Esophagus squamous epithelium (tissue), 5 donors: ENCODE measurements around the gene DEFB124. TPM values are rescaled to one million over a fixed set of nuclear protein-coding genes. Genes with fewer than 3 reads are reported as not detected.
A peak's percentile ranks its signal among the peaks of the same experiment; 100 is the strongest.
"Not testable (repeated sequence)": the region's sequence is repeated elsewhere in the genome, so short reads cannot be mapped to it uniquely, and the experiment has no call there.

Source experiments
- DNase-seq: peaks from one replicate; lab custom pipeline; 2025; lab: John Stamatoyannopoulos, UW
- H3K27ac ChIP-seq, 4 donors: fragments of 200-600 bp; sonication (generic); one replicate each; pipeline ENCODE4 v1.5.1; 2016 to 2019; ENCODE audit warnings: mild to moderate bottlenecking in 1 of 4
- H3K27me3 ChIP-seq, 4 donors: fragments of 200-600 bp; sonication (generic); 1 replicate in 3 of 4; 2 replicates in 1 of 4; pipeline versions ENCODE4 v1.5.1 to v1.6.0; 2017 to 2021; ENCODE audit warnings: antibody characterized with exemption in 1 of 4
- H3K36me3 ChIP-seq, 3 donors: fragments of 200-600 bp; sonication (generic); one replicate each; pipeline ENCODE4 v1.5.1; 2016 to 2019
- H3K4me1 ChIP-seq, 3 donors: fragments of 200-600 bp; sonication (generic); one replicate each; pipeline ENCODE4 v1.5.1; 2017 to 2019
- H3K4me3 ChIP-seq, 4 donors: fragments of 200-600 bp; sonication (generic); 1 replicate in 3 of 4; 2 replicates in 1 of 4; pipeline ENCODE4 v1.5.1; 2016 to 2019; ENCODE audit warnings: mild to moderate bottlenecking in 2 of 4, moderate library complexity in 1 of 4
- H3K9me3 ChIP-seq, 3 donors: fragments of 200-600 bp; sonication (generic); one replicate each; pipeline ENCODE4 v1.5.1; 2016 to 2019
- POLR2A ChIP-seq, 4 donors: fragments of 450-650 bp; IDR thresholded peaks; one replicate each; pipeline ENCODE4 v1.6.1; 2017; ENCODE audit warnings: antibody characterized with exemption in 4 of 4, mild to moderate bottlenecking in 4 of 4, moderate library complexity in 3 of 4
- WGBS, 2 donors: methylation state at CpG; one replicate each; pipeline ENCODE4 v1.1.5; 2018; 5-methylcytosine and 5-hydroxymethylcytosine counted together
- intact Hi-C: fragments of 100-400 bp; cut with DNase I; formaldehyde crosslinking; loops from one replicate; pipeline ENCODE4 v1.15.0; 2022
- total RNA-seq, 4 donors: library from RNA; depleted of rRNA; stranded (reverse); fragments of >200 nt; gene quantifications; one replicate each; pipeline ENCODE4 v1.1.0, GENCODE V29; 2016
- TF ChIP-seq, protein P1 (sequence below), 6 experiments: fragments of 450-650 bp in 4 of 6; fragments of 200-600 bp in 2 of 6; sonication (generic) in 2 of 6; IDR thresholded peaks; one replicate each; pipeline ENCODE4 v1.5.1; 2016 to 2019; ENCODE audit warnings: antibody characterized with exemption in 6 of 6, mild to moderate bottlenecking in 4 of 6, moderate library complexity in 4 of 6
- donor health status: DM: yes; HTN: yes; CAD: no.

The DEFB124 gene, protein sequence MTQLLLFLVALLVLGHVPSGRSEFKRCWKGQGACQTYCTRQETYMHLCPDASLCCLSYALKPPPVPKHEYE
- not detected for total RNA-seq

- 8 to 9% methylated on average over 8 to 10 of the region's 33 CpGs for WGBS, 2 donors
- no peaks in the 10 kb centered on the region for H3K9me3 ChIP-seq
- intact Hi-C loops = no loop called here
- TF ChIP-seq, protein P1, sequence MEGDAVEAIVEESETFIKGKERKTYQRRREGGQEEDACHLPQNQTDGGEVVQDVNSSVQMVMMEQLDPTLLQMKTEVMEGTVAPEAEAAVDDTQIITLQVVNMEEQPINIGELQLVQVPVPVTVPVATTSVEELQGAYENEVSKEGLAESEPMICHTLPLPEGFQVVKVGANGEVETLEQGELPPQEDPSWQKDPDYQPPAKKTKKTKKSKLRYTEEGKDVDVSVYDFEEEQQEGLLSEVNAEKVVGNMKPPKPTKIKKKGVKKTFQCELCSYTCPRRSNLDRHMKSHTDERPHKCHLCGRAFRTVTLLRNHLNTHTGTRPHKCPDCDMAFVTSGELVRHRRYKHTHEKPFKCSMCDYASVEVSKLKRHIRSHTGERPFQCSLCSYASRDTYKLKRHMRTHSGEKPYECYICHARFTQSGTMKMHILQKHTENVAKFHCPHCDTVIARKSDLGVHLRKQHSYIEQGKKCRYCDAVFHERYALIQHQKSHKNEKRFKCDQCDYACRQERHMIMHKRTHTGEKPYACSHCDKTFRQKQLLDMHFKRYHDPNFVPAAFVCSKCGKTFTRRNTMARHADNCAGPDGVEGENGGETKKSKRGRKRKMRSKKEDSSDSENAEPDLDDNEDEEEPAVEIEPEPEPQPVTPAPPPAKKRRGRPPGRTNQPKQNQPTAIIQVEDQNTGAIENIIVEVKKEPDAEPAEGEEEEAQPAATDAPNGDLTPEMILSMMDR (IDR thresholded peaks at IDR 0.05) = no peak
- TF ChIP-seq POLR2A (IDR thresholded peaks at IDR 0.05) = no peak
- peaks cover 7 to 26% (median 8%) of the 10 kb centered on the region in 3 donors for H3K4me1 ChIP-seq
- no peak for DNase-seq
- H3K27ac ChIP-seq = peak within 1 kb of the TSS; percentile 42 to 83 (median 70)
- H3K4me3 ChIP-seq = peak within 1 kb of the TSS; percentile 12 to 65 (median 40)
- no peaks in the 10 kb centered on the region for H3K36me3 ChIP-seq
- H3K27me3 ChIP-seq = peaks cover 0 to 30% (median 0%) of the 10 kb centered on the region in 4 donors
These were observed at the start of gene DEFB124, which contains the start of gene REM1 for GRCh38 chr20:31474758-31475427. Gene DEFB124, minus strand, starts transcription at chr20:31475127. Its CDS starts 2,114 bp downstream, at chr20:31473013. Gene REM1, plus strand, starts transcription at chr20:31475288. Its CDS starts 1,158 bp downstream, at chr20:31476446.

- Histone ChIP-seq H3K36me3 (peaks cover 10 to 89% (median 12%) of the 10 kb centered on the region in 3 donors), H3K9me3 (no peaks in the 10 kb centered on the region), H3K4me3 (no peak overlapping the region), H3K27me3 (no peaks in the 10 kb centered on the region), H3K27ac (peak overlapping the region in 1 of 4 donors; percentile 5), H3K4me1 (peaks cover 0 to 51% (median 6%) of the 10 kb centered on the region in 3 donors)
- 84 to 85% methylated on average over 6 to 7 of the region's 8 CpGs for WGBS, 2 donors
- intact Hi-C loops = no loop called here
- TF ChIP-seq, protein P1 (IDR thresholded peaks at IDR 0.05) = no peak
- no peak for TF ChIP-seq POLR2A (IDR thresholded peaks at IDR 0.05)
- DNase-seq = no peak
These were observed 48.7 kb upstream of the DEFB124 start for GRCh38 chr20:31523361-31524283.

GRCh38 chr20:31522731-31523130, 47.8 kb upstream of the DEFB124 start:
- no peaks in the 10 kb centered on the region for H3K27me3 ChIP-seq
- H3K4me3 ChIP-seq = no peak overlapping the region
- TF ChIP-seq, protein P1 (IDR thresholded peaks at IDR 0.05) = no peak
- TF ChIP-seq POLR2A (IDR thresholded peaks at IDR 0.05) = no peak
- no peaks in the 10 kb centered on the region for H3K9me3 ChIP-seq
- peak overlapping the region in 1 of 4 donors; percentile 6 for H3K27ac ChIP-seq
- peaks cover under 1 to 60% (median 6%) of the 10 kb centered on the region in 3 donors for H3K4me1 ChIP-seq
- no peak for DNase-seq
- 82 to 89% methylated on average over 6 of the region's 6 CpGs for WGBS, 2 donors
- intact Hi-C loops = no loop called here
- peaks cover 3 to 87% (median 9%) of the 10 kb centered on the region in 3 donors for H3K36me3 ChIP-seq

GRCh38 chr20:31521267-31521666, 46.3 kb upstream of the DEFB124 start:
- intact Hi-C loops, H3K9me3 ChIP-seq, H3K27me3 ChIP-seq, DNase-seq, H3K4me3 ChIP-seq: not testable (repeated sequence)
- 67 to 83% methylated on average over 4 to 7 of the region's 7 CpGs for WGBS, 2 donors
- Histone ChIP-seq H3K4me1 (peaks cover 15 to 74% (median 20%) of the 10 kb centered on the region in 3 donors), H3K36me3 (peaks cover 0 to 72% (median 0%) of the 10 kb centered on the region in 3 donors), H3K27ac (peak overlapping the region in 1 of 4 donors; percentile 29)

DNA sequence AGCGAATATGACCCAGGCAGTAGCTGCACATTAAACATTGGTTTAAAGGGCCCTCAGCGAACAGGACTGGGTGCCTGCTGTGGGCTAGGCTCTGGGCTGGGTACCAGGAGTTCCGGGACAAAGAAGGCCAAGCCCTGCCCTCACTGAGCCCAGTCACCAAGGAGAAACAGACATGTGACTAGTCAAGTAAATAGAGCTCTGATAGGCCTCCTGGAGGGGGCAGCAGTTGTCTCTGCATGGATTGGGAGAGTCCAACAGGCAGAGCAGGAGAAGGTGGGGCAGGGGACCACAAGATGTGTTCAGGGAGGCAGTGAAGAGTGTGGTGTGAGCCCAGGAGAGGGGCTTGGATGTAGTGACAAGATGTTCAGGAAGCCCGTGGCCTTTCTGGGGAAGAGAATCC, 42.4 kb upstream of the DEFB124 start:
- no peak for DNase-seq
- no peaks in the 10 kb centered on the region for H3K27me3 ChIP-seq
- TF ChIP-seq, protein P1 (IDR thresholded peaks at IDR 0.05) = peak in 1 of 6 experiments; percentile 28
- TF ChIP-seq POLR2A (IDR thresholded peaks at IDR 0.05) = no peak
- intact Hi-C loops = no loop called here
- H3K36me3 ChIP-seq = peaks cover 0 to 34% (median 0%) of the 10 kb centered on the region in 3 donors
- peaks cover 28 to 78% (median 33%) of the 10 kb centered on the region in 3 donors for H3K4me1 ChIP-seq
- 35 to 55% methylated on average over 4 of the region's 4 CpGs for WGBS, 2 donors
- peak overlapping the region; percentile 61 to 94 (median 91) for H3K27ac ChIP-seq
- peak overlapping the region in 1 of 4 donors; percentile 21 for H3K4me3 ChIP-seq
- no peaks in the 10 kb centered on the region for H3K9me3 ChIP-seq
